Measurements from ENCODE around the gene MACROD2. TPM values are rescaled to one million over a fixed set of nuclear protein-coding genes. Genes with fewer than 3 reads are reported as not detected.

MACROD2 gene
- total RNA-seq, 5 donors from 2014 or later (not counting 1 experiment from before 2014, with no cell fraction given) = 0.23 to 1.3 (median 0.51) TPM; not detected in 2

DNA sequence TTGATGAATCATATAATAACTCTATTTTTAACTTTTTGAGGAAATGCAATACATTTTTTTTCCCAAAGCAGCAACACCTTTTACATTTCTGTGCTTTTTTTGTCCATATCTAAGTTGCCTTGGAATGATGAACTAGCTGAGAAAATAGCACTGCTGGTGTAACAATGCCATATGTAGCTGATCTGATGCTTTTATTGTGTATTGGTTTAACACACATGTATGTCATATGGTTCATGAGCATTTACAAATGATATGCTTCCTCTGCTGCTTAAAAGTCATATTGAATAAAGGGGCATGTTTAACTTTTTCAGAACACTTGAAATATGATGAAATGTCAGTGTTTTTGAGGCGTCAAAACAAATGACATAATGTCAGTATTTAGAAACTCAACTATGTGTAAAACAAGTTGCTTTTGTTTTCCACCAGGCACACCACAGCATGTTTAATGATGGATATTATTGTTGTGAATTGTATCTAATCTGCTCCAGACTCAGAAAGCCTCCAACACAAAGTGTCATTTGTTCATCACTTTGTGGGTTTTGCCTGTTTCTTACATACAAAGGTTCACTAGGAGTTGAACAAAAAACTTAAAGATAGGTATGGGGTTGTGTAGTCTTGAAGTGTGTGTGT, 1117.9 kb downstream of the MACROD2 start:
- Mint-ChIP-seq H3K4me3 (no peak overlapping the region), H3K36me3 (no peaks in the 10 kb centered on the region), H3K4me1 (no peaks in the 10 kb centered on the region), H3K27ac (no peak overlapping the region), H3K9me3 (peaks cover 3 to 28% (median 13%) of the 10 kb centered on the region in 3 donors), H3K27me3 (no peaks in the 10 kb centered on the region)
- Histone ChIP-seq H3K4me3 (ENCODE audit: control insufficient read depth in 1 of 2, extremely low read depth in 1 of 2, low read length in 1 of 2) (no peak overlapping the region), H3K9me3 (no peaks in the 10 kb centered on the region), H3K27ac (ENCODE audit: low read length) (no peak overlapping the region), H3K27me3 (replicated peaks in 1 of 2; ENCODE audit: control insufficient read depth in 2 of 2, extremely low read depth in 1 of 2, insufficient read depth in 2 of 2, low read length in 1 of 2) (no peaks in the 10 kb centered on the region), H3K36me3 (ENCODE audit: control insufficient read depth in 2 of 2, extremely low read depth in 1 of 2, insufficient read depth in 1 of 2, low read length in 1 of 2) (no peaks in the 10 kb centered on the region), H3K4me1 (ENCODE audit: control insufficient read depth in 1 of 2, extremely low read depth in 1 of 2, insufficient read depth in 2 of 2, low read length in 2 of 2) (peaks cover 0 to 4% of the 10 kb centered on the region in 2 experiments)
- POLR2A ChIA-PET = no interaction called here
- ATAC-seq (replicated peaks in 1 of 4) (no peak), DNase-seq (no peak)
- CTCF ChIA-PET = no interaction called here
- no CpG with 5 or more reads among the region's 1 CpG for WGBS (ENCODE audit: insufficient coverage)

DNA sequence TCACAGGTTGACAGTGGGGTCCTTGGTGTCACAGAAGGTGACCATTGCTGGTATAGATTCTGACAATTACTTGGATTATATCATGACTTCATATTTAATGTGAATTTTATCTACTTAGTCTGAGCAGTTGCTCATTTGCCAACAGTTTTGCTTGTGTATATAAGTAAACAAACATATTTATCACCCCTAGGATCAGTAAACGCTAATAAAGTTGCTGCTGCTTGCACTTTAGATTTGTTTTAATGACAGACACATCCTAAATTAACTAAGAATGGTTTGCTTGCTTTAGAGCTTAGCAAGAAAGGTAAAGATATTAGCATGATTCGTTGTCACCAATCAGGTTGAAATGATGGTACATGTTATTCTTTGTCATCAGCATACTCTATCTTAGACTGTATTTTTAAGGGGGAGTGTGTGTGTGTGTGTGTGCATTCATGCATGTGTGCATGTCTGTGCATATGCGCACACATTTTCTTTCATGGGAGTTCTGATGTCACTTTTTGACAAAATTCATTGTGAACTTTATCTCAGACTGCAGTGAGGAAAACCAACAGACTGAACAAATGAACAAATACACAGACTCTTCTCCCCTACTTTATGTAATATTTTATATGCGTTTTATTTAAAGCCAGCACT, 1124.7 kb downstream of the MACROD2 start:
- ChIA-PET POLR2A (no interaction called here), CTCF (no interaction called here)
- H3K36me3 Mint-ChIP-seq = no peaks in the 10 kb centered on the region
- no peaks in the 10 kb centered on the region for H3K27me3 ChIP-seq (replicated peaks in 1 of 2; ENCODE audit: control insufficient read depth in 2 of 2, extremely low read depth in 1 of 2, insufficient read depth in 2 of 2, low read length in 1 of 2)
- DNase-seq (no peak), ATAC-seq (replicated peaks in 1 of 4) (no peak)
- WGBS (ENCODE audit: insufficient coverage) = no CpG with 5 or more reads among the region's 4 CpGs
- no peak overlapping the region for H3K27ac ChIP-seq (ENCODE audit: low read length)
- no peaks in the 10 kb centered on the region for H3K4me1 Mint-ChIP-seq
- H3K27me3 Mint-ChIP-seq = no peaks in the 10 kb centered on the region
- no peaks in the 10 kb centered on the region for H3K9me3 ChIP-seq
- H3K9me3 Mint-ChIP-seq = peaks cover 2 to 17% (median 8%) of the 10 kb centered on the region in 3 donors
- no peak overlapping the region for H3K27ac Mint-ChIP-seq
- no peak overlapping the region for H3K4me3 ChIP-seq (ENCODE audit: control insufficient read depth in 1 of 2, extremely low read depth in 1 of 2, low read length in 1 of 2)
- no peaks in the 10 kb centered on the region for H3K36me3 ChIP-seq (ENCODE audit: control insufficient read depth in 2 of 2, extremely low read depth in 1 of 2, insufficient read depth in 1 of 2, low read length in 1 of 2)
- no peak overlapping the region for H3K4me3 Mint-ChIP-seq
- no peaks in the 10 kb centered on the region for H3K4me1 ChIP-seq (ENCODE audit: control insufficient read depth in 1 of 2, extremely low read depth in 1 of 2, insufficient read depth in 2 of 2, low read length in 2 of 2)

DNA sequence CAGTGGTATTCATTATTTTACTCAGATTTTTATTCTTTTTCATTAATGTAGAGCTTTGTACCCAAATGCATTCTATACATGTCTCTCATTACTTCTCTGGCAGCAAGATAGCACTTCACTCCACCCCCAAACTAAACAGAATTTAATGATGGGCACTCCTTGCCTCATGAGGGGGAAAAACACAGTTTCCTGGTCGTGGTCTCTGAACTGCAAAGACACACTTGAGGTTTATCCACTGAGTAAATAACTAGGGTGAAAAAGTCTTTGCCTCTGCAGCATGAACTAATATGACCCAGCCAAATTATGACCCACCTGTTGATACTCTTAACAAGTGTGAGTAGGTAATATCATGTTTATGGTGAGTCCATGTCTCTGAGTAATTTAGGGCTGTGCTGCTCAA, 1127.3 kb downstream of the MACROD2 start:
- no peak overlapping the region for H3K27ac Mint-ChIP-seq
- no peaks in the 10 kb centered on the region for H3K36me3 Mint-ChIP-seq
- Histone ChIP-seq H3K4me1 (ENCODE audit: control insufficient read depth in 1 of 2, extremely low read depth in 1 of 2, insufficient read depth in 2 of 2, low read length in 2 of 2) (no peaks in the 10 kb centered on the region), H3K4me3 (ENCODE audit: control insufficient read depth in 1 of 2, extremely low read depth in 1 of 2, low read length in 1 of 2) (no peak overlapping the region), H3K9me3 (no peaks in the 10 kb centered on the region), H3K36me3 (ENCODE audit: control insufficient read depth in 2 of 2, extremely low read depth in 1 of 2, insufficient read depth in 1 of 2, low read length in 1 of 2) (no peaks in the 10 kb centered on the region), H3K27ac (ENCODE audit: low read length) (no peak overlapping the region), H3K27me3 (replicated peaks in 1 of 2; ENCODE audit: control insufficient read depth in 2 of 2, extremely low read depth in 1 of 2, insufficient read depth in 2 of 2, low read length in 1 of 2) (no peaks in the 10 kb centered on the region)
- peaks cover 2 to 10% (median 6%) of the 10 kb centered on the region in 3 donors for H3K9me3 Mint-ChIP-seq
- DNase-seq (no peak), ATAC-seq (replicated peaks in 1 of 4) (no peak)
- ChIA-PET CTCF (no interaction called here), POLR2A (no interaction called here)
- H3K4me1 Mint-ChIP-seq = no peaks in the 10 kb centered on the region
- no peaks in the 10 kb centered on the region for H3K27me3 Mint-ChIP-seq
- H3K4me3 Mint-ChIP-seq = no peak overlapping the region
- no CpG with 5 or more reads among the region's 1 CpG for WGBS (ENCODE audit: insufficient coverage)

DNA sequence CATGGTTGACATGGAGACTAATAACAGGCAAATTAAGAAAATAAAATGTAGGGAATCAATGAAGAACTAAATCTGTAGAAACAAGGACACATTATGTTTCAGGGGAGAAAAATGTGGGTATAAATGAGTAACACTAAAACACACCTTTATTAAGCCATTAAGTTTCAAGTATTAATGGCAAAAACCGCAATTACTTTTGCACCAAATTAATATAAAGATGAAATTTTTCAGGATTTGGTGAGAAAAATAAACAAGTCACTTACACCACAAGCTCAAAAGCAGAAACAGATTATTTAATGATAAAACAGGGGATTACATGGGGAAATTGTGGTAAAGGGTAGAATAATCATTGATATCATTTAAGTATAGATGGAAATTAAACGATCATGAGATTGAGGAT, 1135.9 kb downstream of the MACROD2 start:
- Histone ChIP-seq H3K9me3 (no peaks in the 10 kb centered on the region), H3K36me3 (ENCODE audit: control insufficient read depth in 2 of 2, extremely low read depth in 1 of 2, insufficient read depth in 1 of 2, low read length in 1 of 2) (no peaks in the 10 kb centered on the region), H3K4me1 (ENCODE audit: control insufficient read depth in 1 of 2, extremely low read depth in 1 of 2, insufficient read depth in 2 of 2, low read length in 2 of 2) (no peaks in the 10 kb centered on the region), H3K4me3 (ENCODE audit: control insufficient read depth in 1 of 2, extremely low read depth in 1 of 2, low read length in 1 of 2) (no peak overlapping the region), H3K27me3 (replicated peaks in 1 of 2; ENCODE audit: control insufficient read depth in 2 of 2, extremely low read depth in 1 of 2, insufficient read depth in 2 of 2, low read length in 1 of 2) (no peaks in the 10 kb centered on the region), H3K27ac (ENCODE audit: low read length) (no peak overlapping the region)
- no peak overlapping the region for H3K4me3 Mint-ChIP-seq
- ChIA-PET POLR2A (no interaction called here), CTCF (no interaction called here)
- no peak for DNase-seq
- H3K9me3 Mint-ChIP-seq = peaks cover 0 to 10% (median 5%) of the 10 kb centered on the region in 3 donors
- no peaks in the 10 kb centered on the region for H3K36me3 Mint-ChIP-seq
- no peaks in the 10 kb centered on the region for H3K27me3 Mint-ChIP-seq
- no peaks in the 10 kb centered on the region for H3K4me1 Mint-ChIP-seq
- no peak for ATAC-seq (replicated peaks in 1 of 4)
- WGBS (ENCODE audit: insufficient coverage) = no CpG with 5 or more reads among the region's 2 CpGs
- H3K27ac Mint-ChIP-seq = no peak overlapping the region

DNA sequence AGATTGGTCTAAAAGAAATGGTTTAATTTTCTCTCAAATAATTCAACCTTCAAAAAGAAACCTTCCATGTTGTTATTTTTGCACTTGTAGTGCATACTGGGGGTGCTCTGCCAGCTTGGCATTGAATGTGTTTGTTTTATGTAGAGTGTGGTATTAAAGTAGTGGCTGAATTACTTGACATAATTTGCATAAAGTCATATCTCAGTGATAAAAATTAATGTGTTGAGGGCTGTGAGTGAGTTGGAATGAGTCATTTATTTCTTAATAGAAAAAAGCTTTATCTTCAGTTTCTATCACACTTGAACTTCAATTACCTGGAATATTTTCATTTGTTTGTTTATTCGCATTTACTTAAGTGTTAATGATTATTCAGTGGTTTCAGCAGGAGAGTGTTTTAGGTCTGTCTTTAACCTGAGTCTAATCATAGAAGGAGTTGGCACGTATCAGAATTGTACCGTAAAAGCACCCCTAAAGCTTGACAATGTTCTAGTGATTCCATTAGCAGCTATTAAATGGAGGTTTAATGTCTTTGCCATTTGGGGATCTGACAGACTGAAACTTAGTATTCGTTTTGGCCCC, 1143.3 kb downstream of the MACROD2 start:
- ATAC-seq (replicated peaks in 1 of 4) = no peak
- Mint-ChIP-seq H3K9me3 (peaks cover 0 to 22% (median 4%) of the 10 kb centered on the region in 3 donors), H3K27ac (no peak overlapping the region), H3K4me1 (no peaks in the 10 kb centered on the region), H3K4me3 (no peak overlapping the region), H3K36me3 (no peaks in the 10 kb centered on the region), H3K27me3 (no peaks in the 10 kb centered on the region)
- H3K27ac ChIP-seq (ENCODE audit: low read length) = no peak overlapping the region
- 90% methylated on average over 2 of the region's 4 CpGs for WGBS (ENCODE audit: insufficient coverage)
- CTCF ChIA-PET = no interaction called here
- DNase-seq = no peak
- H3K4me1 ChIP-seq (ENCODE audit: control insufficient read depth in 1 of 2, extremely low read depth in 1 of 2, insufficient read depth in 2 of 2, low read length in 2 of 2) = no peaks in the 10 kb centered on the region
- POLR2A ChIA-PET = interaction anchor here (0.6 to 1.1 kb wide), 2 partner anchors 9 to 35 kb away, joined by 3 to 5 read pairs; no protein-coding TSS in a partner anchor
- no peak overlapping the region for H3K4me3 ChIP-seq (ENCODE audit: control insufficient read depth in 1 of 2, extremely low read depth in 1 of 2, low read length in 1 of 2)
- H3K9me3 ChIP-seq = no peaks in the 10 kb centered on the region
- H3K36me3 ChIP-seq (ENCODE audit: control insufficient read depth in 2 of 2, extremely low read depth in 1 of 2, insufficient read depth in 1 of 2, low read length in 1 of 2) = no peaks in the 10 kb centered on the region
- H3K27me3 ChIP-seq (replicated peaks in 1 of 2; ENCODE audit: control insufficient read depth in 2 of 2, extremely low read depth in 1 of 2, insufficient read depth in 2 of 2, low read length in 1 of 2) = no peaks in the 10 kb centered on the region

DNA sequence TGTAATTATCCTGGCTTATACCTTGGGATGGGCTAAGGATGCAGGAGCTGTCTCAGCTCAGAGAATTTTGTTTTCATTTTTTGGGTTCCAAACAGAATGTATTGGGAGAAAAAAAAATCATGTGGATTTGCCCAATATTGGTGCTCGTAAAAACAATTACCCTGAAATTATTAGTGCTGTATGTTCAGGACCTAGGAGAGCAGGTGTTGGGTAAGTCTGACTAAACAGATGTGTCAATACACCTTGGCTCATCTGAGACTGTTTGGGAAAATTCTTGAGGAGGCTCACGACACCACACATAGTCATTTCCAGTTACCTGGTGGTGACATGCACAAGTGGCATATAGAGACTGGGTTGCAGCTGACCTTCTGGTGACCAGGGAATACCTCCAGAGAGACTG, 1144.2 kb downstream of the MACROD2 start:
- H3K27me3 Mint-ChIP-seq = no peaks in the 10 kb centered on the region
- CTCF ChIA-PET = no interaction called here
- no peak overlapping the region for H3K27ac ChIP-seq (ENCODE audit: low read length)
- H3K4me1 Mint-ChIP-seq = no peaks in the 10 kb centered on the region
- H3K27me3 ChIP-seq (replicated peaks in 1 of 2; ENCODE audit: control insufficient read depth in 2 of 2, extremely low read depth in 1 of 2, insufficient read depth in 2 of 2, low read length in 1 of 2) = no peaks in the 10 kb centered on the region
- H3K36me3 ChIP-seq (ENCODE audit: control insufficient read depth in 2 of 2, extremely low read depth in 1 of 2, insufficient read depth in 1 of 2, low read length in 1 of 2) = no peaks in the 10 kb centered on the region
- no peak for DNase-seq
- no peaks in the 10 kb centered on the region for H3K4me1 ChIP-seq (ENCODE audit: control insufficient read depth in 1 of 2, extremely low read depth in 1 of 2, insufficient read depth in 2 of 2, low read length in 2 of 2)
- no peak overlapping the region for H3K27ac Mint-ChIP-seq
- H3K9me3 Mint-ChIP-seq = peaks cover 0 to 22% (median 7%) of the 10 kb centered on the region in 3 donors
- 100% methylated on average over 1 of the region's 2 CpGs for WGBS (ENCODE audit: insufficient coverage)
- H3K9me3 ChIP-seq = no peaks in the 10 kb centered on the region
- ATAC-seq (replicated peaks in 1 of 4) = no peak
- no peaks in the 10 kb centered on the region for H3K36me3 Mint-ChIP-seq
- H3K4me3 ChIP-seq (ENCODE audit: control insufficient read depth in 1 of 2, extremely low read depth in 1 of 2, low read length in 1 of 2) = no peak overlapping the region
- no peak overlapping the region for H3K4me3 Mint-ChIP-seq
- POLR2A ChIA-PET = no interaction called here

Data from T-cell (primary cell).